GM18517 (cell line): ENCODE results near the gene TACR1.

ENCODE experiments used
- ATAC-seq: cut with Tn5 transposase; IDR thresholded peaks from one replicate; pipeline ENCODE4 v1.9.1; 2021; ENCODE audit warnings: mild to moderate bottlenecking, moderate library complexity; ENCODE audit not compliant: unreplicated experiment

TACR1 gene

DNA sequence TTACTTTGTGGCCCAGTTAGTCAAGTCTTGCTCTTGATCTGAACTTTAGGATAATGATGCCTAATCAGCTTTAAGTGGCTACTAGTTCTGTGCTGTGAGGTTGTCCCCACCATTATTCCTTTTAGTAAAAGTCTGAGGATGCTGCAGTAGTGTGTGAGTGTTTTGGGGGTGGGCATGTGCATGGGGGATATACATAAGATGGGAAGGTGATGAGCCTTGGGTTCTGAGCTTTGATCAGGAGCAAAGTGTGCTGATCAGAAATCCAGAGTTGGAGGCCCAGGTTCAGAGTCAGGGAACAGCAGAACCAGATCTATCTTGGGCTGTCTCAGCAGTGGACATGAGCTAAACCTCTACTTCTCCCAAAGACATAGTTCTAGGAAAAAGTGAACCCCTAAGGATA lies 174.1 kb downstream of the TACR1 start:
- ATAC-seq: no peak

GRCh38 chr2:75023666-75024455 lies 175.5 kb downstream of the TACR1 start:
- ATAC-seq: no peak

GRCh38 chr2:75022516-75022915 lies 176.8 kb downstream of the TACR1 start:
- ATAC-seq: no peak

DNA sequence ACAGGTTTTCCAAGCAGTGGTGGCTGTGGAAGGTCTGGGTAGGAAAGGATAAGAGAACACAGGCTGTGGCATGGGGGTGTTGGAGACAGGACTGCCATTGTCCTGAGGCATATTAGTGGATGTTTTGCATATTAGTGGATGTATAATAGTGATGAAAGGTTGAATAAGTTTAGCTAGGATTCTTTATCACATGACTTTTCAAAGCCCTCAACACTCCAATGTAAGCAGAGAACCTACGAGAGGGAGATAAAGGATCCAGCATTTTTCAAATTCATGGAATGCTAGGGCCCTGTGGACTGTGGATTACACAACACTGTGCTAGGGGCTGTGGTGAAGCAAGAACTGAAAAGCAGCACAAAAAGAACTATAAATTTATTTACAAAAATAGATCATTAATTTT lies 177.6 kb downstream of the TACR1 start:
- no peak for ATAC-seq

GRCh38 chr2:75020476-75020875 lies 178.8 kb downstream of the TACR1 start:
- no peak for ATAC-seq

DNA sequence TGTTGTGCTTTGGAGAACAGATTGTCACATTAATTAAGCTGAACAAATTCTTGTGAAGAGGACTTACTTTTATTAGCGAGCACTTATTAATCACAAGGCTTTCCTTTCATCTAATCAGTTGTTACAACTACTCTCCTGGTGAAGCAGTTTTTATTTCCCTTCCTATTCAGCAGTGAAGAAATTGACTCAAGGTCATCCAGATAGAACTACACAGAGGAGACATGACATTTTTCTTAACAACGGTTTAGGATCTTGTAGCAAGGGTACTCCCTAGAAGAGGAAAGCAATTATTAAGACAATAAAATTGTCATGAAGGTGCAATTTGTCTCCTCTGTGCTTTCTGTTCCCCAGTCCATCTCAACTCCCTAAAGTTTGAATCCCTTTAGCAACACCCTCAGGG lies 179.5 kb downstream of the TACR1 start:
- ATAC-seq: no peak

DNA sequence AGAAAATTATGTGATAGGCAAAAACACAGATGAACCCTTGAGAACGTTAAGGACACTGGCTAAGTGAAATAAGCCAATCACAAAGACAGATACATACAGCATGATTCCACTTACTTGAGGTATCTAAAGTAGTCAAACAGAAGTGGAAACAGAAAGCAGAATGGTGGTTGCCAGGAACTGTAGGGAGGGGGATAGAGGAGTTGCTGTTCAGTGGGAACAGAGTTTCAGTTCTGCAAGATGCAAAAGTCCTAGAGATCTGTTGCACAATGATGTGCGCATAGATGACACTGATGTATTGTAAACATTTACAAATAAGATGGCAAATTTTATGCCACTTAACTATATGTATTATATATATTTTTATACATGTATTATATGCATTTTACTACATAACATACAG lies 181.2 kb downstream of the TACR1 start:
- ATAC-seq: no peak

GRCh38 chr2:75012080-75012479 lies 187.2 kb downstream of the TACR1 start:
- ATAC-seq: no peak

- no peak for ATAC-seq
Measured at GRCh38 chr2:75010571-75010970, 188.7 kb downstream of the TACR1 start.

- ATAC-seq: no peak
Measured at GRCh38 chr2:75007819-75008218, 191.5 kb downstream of the TACR1 start.

DNA sequence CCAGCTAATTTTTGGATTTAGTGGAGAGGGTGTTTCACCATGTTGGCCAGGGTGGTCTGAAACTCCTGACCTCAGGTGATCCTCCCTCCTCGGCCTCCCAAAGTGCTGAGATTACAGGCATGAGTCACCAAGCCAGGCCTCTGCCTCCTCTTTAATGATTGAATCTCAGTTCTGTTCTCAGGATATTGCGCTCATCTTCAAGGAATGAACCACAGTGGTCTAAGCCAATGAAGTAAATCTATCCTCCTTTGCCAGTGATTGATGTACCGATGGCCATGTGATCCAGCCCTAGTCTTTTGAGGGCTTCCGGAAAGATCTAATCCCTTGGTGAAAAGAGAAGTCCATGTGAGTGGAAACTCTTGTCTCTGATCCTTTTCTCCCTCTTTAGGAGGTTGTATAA lies 192.3 kb downstream of the TACR1 start:
- no peak for ATAC-seq

- no peak for ATAC-seq
Measured at GRCh38 chr2:75006041-75006440, 193.3 kb downstream of the TACR1 start.

GRCh38 chr2:75003773-75004172 lies 195.5 kb downstream of the TACR1 start:
- ATAC-seq: no peak

DNA sequence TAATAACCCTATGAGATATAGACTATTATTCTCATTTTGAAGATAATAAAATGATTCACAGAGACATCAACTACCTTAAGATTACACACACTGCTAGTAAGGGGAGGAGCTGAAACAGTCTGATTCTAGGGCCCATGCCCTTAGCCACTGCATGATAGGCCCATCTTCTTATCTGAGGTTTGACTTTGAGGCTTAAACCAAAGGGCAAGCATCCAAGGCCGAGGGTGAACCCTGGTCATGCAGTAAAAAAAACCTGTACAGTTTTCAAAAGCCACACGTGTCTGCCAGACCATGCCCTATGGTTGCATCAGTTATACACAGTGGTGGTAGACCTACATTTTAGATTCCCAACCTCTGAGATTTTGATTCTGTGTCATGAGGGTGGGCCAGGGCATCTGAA lies 196.0 kb downstream of the TACR1 start:
- ATAC-seq: no peak

GRCh38 chr2:75002007-75002406 lies 197.3 kb downstream of the TACR1 start:
- ATAC-seq: no peak

DNA sequence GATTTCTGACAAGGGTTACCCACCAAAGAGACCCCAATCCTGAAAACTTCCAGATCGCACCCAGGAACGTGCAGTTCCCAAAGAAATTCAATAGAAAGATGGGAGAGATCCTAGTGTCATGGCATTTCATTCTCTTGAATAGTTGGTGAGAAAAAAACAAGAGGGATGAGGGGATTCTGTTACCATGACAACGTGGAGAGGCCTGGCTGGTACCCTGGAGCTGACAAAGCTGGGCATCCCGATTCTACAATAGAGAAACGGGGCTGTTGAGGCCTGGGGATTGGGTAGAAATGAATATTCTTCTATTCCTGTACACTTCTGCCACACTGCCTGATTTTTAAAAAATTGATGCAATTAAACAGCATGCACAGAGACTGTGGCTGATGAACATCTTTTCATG lies 199.9 kb downstream of the TACR1 start:
- ATAC-seq: no peak
